HepG2 (cell line): ENCODE data around the gene PDZK1. TPM values are rescaled to one million over a fixed set of nuclear protein-coding genes. Genes with fewer than 3 reads are reported as not detected.

Source experiments
- ATAC-seq: fragments of 200-7000 bp; cut with Tn5 transposase; 3 replicates; pipeline ENCODE4 v1.9.1; 2020; ENCODE audit warnings: mild to moderate bottlenecking, moderate library complexity
- BruUV-seq: library from RNA; stranded (reverse); fragments of 400-500 nt; replicated peaks from 2 replicates; lab custom pipeline; 2021; lab: Mats Ljungman, UMichigan
- CTCF ChIA-PET: fragments of 300-600 bp; formaldehyde crosslinking; extraction: SDS; loops from one replicate; lab custom pipeline; 2021; ENCODE audit warnings: low total read pairs, inconsistent platforms, low intra/inter-chr PET ratio; lab: Yijun Ruan, JAX
- POLR2A ChIA-PET: fragments of 350-600 bp; sonication (Branson Sonifier 250); formaldehyde crosslinking; loops from one replicate; lab custom pipeline; 2020; ENCODE audit warnings: antibody characterized with exemption, inconsistent platforms; lab: Yijun Ruan, JAX
- DNase-seq: peaks from one replicate; pipeline ENCODE4 v3.0.0-alpha.2; 2015; ENCODE audit warnings: low spot score
- FAIRE-seq: peaks from 3 replicates; lab custom pipeline; 2011; peaks lifted over from hg19 to GRCh38; lab: Jason Lieb, UNC
- H2AFZ ChIP-seq: one replicate; pipeline ENCODE4 v1.6.1; 2011; ENCODE audit warnings: low read length, inconsistent platforms
- H3K27ac ChIP-seq: fragments of 300-600 bp; 3 replicates; pipeline ENCODE4 v1.8.0; 2011; ENCODE audit warnings: mixed run types, mild to moderate bottlenecking, mixed read lengths, low read length, inconsistent platforms; ENCODE audit not compliant: insufficient read depth; ENCODE audit errors: extremely low read length
- H3K27me3 ChIP-seq, 2 experiments: fragments of 200-600 bp in 1 of 2; 2 replicates in 1 of 2; 3 replicates in 1 of 2; pipeline versions ENCODE4 v1.6.0 to v1.8.0; 2011; ENCODE audit warnings: low read length in 2 of 2, mild to moderate bottlenecking in 2 of 2, moderate library complexity in 2 of 2, inconsistent platforms in 1 of 2; ENCODE audit not compliant: insufficient read depth in 2 of 2, control insufficient read depth in 1 of 2
- H3K36me3 ChIP-seq, 2 experiments: fragments of 200-600 bp in 1 of 2; replicated peaks in 1 of 2; 2 replicates in 1 of 2; 3 replicates in 1 of 2; pipeline versions ENCODE4 v1.5.1 to v1.8.0; 2011; ENCODE audit warnings: low read length in 2 of 2, inconsistent platforms in 1 of 2; ENCODE audit not compliant: insufficient read depth in 2 of 2, control insufficient read depth in 1 of 2
- H3K4me1 ChIP-seq: 2 replicates; pipeline ENCODE4 v1.5.1; 2012; ENCODE audit warnings: low read length, inconsistent platforms; ENCODE audit not compliant: insufficient read depth
- H3K4me2 ChIP-seq: 2 replicates; pipeline ENCODE4 v1.6.0; 2011; ENCODE audit warnings: low read depth, low read length, inconsistent platforms
- H3K4me3 ChIP-seq, 3 experiments: fragments of 200-600 bp in 1 of 3; sonication (generic), shearing (Covaris generic) in 1 of 3; replicated peaks in 1 of 3; 2 replicates each; pipeline ENCODE4 v1.5.1; 2011 to 2016; ENCODE audit warnings: low read length in 3 of 3, inconsistent platforms in 2 of 3, low read depth in 2 of 3, mild to moderate bottlenecking in 2 of 3, control low read depth in 1 of 3, mixed read lengths in 1 of 3; ENCODE audit not compliant: insufficient read depth in 1 of 3
- H3K79me2 ChIP-seq: one replicate; pipeline ENCODE4 v1.6.1; 2011; ENCODE audit warnings: low read length, inconsistent platforms; ENCODE audit not compliant: insufficient read depth
- H3K9ac ChIP-seq: 2 replicates; pipeline ENCODE4 v1.6.0; 2011; ENCODE audit warnings: mild to moderate bottlenecking, low read depth, low read length, inconsistent platforms; ENCODE audit not compliant: insufficient read depth
- H3K9me3 ChIP-seq: 2 replicates; pipeline ENCODE4 v1.5.1; 2012; ENCODE audit warnings: mild to moderate bottlenecking, low read length
- H4K20me1 ChIP-seq: 2 replicates; pipeline ENCODE4 v1.6.0; 2011; ENCODE audit warnings: inconsistent platforms, mild to moderate bottlenecking, low read length, moderate library complexity; ENCODE audit not compliant: insufficient read depth
- HOXA5 ChIP-seq: sonication (generic); formaldehyde crosslinking; IDR thresholded peaks from 2 replicates; pipeline ENCODE4 v1.4.0; 2020; ENCODE audit warnings: missing genetic modification reagents
- NFE2 ChIP-seq: sonication (generic); formaldehyde crosslinking; IDR thresholded peaks from 2 replicates; pipeline ENCODE4 v1.4.0; 2020; ENCODE audit warnings: missing genetic modification reagents
- NFYC ChIP-seq: IDR thresholded peaks from 2 replicates; pipeline ENCODE4 v1.6.1; 2016; ENCODE audit warnings: missing genetic modification reagents, missing compliant biosample characterization
- NRL ChIP-seq: sonication (generic); formaldehyde crosslinking; IDR thresholded peaks from 2 replicates; pipeline ENCODE4 v1.5.0; 2020; ENCODE audit warnings: missing genetic modification reagents, mild to moderate bottlenecking, moderate library complexity, borderline replicate concordance
- ONECUT2 ChIP-seq: sonication (generic); formaldehyde crosslinking; IDR thresholded peaks from 2 replicates; pipeline ENCODE4 v1.4.0; 2020; ENCODE audit warnings: missing genetic modification reagents
- SMC3 ChIP-seq: IDR thresholded peaks from 2 replicates; pipeline ENCODE4 v1.6.1; 2011; ENCODE audit warnings: low read length, improper control_type of control experiment
- SRSF4 ChIP-seq: fragments of 200-400 bp; formaldehyde crosslinking; IDR thresholded peaks from one replicate; pipeline ENCODE4 v1.6.1; 2018; ENCODE audit warnings: mild to moderate bottlenecking, low read depth, low read length, moderate library complexity; ENCODE audit not compliant: poor library complexity, severe bottlenecking
- ZNF225 ChIP-seq: sonication (generic); formaldehyde crosslinking; IDR thresholded peaks from 2 replicates; pipeline ENCODE4 v1.4.0; 2020; ENCODE audit warnings: mild to moderate bottlenecking, missing genetic modification reagents
- ZNF260 ChIP-seq: sonication (generic); formaldehyde crosslinking; IDR thresholded peaks from 2 replicates; pipeline ENCODE4 v1.4.0; 2020; ENCODE audit warnings: missing genetic modification reagents, low read depth, mild to moderate bottlenecking, borderline replicate concordance
- ZNF709 ChIP-seq: sonication (generic); formaldehyde crosslinking; IDR thresholded peaks from 2 replicates; pipeline ENCODE4 v1.5.0; 2020; ENCODE audit warnings: mild to moderate bottlenecking, missing genetic modification reagents
- ZNF761 ChIP-seq: sonication (generic); formaldehyde crosslinking; conservative IDR thresholded peaks from 2 replicates; pipeline ENCODE4 v1.4.0; 2020; ENCODE audit warnings: mild to moderate bottlenecking, missing genetic modification reagents
- WGBS: methylation state at CpG from one replicate; pipeline ENCODE4 v1.1.6; 2017; ENCODE audit warnings: low lambda C conversion rate; 5-methylcytosine and 5-hydroxymethylcytosine counted together
- in situ Hi-C: cut with HindIII; loops from 2 replicates; pipeline ENCODE4 v1.10.0; 2017; ENCODE audit warnings: low pct_unique_long_range_greater_than_20kb; ENCODE audit not compliant: extremely low pct_ligation_motif_present
- intact Hi-C: fragments of 100-400 bp; cut with micrococcal nuclease; formaldehyde crosslinking; loops from one replicate; pipeline ENCODE4 v1.10.0; 2022; ENCODE audit not compliant: unreplicated experiment
- polyA plus RNA-seq, 8 experiments: library from polyadenylated mRNA; depleted of rRNA in 3 of 8; stranded (reverse) in 7 of 8; unstranded in 1 of 8; fragments of >200 nt; fragmentation: Illumina TruSeq in 4 of 8; extraction: Trizol in 4 of 8; gene quantifications; 2 replicates each; pipeline versions ENCODE4 v1.2.1 to v1.2.3, GENCODE V29; 2011 to 2016; ENCODE audit warnings: low read depth in 4 of 8, missing spikeins in 1 of 8, mixed read lengths in 1 of 8; ENCODE audit not compliant: insufficient read depth in 1 of 8
- total RNA-seq, 5 experiments: library from RNA; depleted of rRNA; stranded (reverse); fragments of >200 nt; fragmentation: Illumina TruSeq; extraction: Trizol; gene quantifications; 2 replicates each; pipeline ENCODE4 v1.2.3, GENCODE V29; 2016; ENCODE audit warnings: low read depth in 1 of 5
- TF ChIP-seq, protein P1 (sequence below): sonication (generic); formaldehyde crosslinking; IDR thresholded peaks from 2 replicates; pipeline ENCODE4 v1.5.0; 2020; ENCODE audit warnings: missing genetic modification reagents, mild to moderate bottlenecking, borderline replicate concordance
- TF ChIP-seq, protein P2 (sequence below): sonication (generic); formaldehyde crosslinking; IDR thresholded peaks from 2 replicates; pipeline ENCODE4 v1.5.1; 2020; ENCODE audit warnings: missing genetic modification reagents, mild to moderate bottlenecking, borderline replicate concordance
- TF ChIP-seq, protein P3 (sequence below), 2 experiments: sonication (generic) in 1 of 2; formaldehyde crosslinking in 1 of 2; IDR thresholded peaks; 2 replicates each; pipeline versions ENCODE4 v1.4.0 to v1.6.1; 2018 to 2020; ENCODE audit warnings: missing genetic modification reagents in 2 of 2, borderline replicate concordance in 1 of 2, low read depth in 1 of 2, mild to moderate bottlenecking in 1 of 2, missing biosample characterization in 1 of 2
- TF ChIP-seq, protein P4 (sequence below): IDR thresholded peaks from 2 replicates; pipeline ENCODE4 v1.6.1; 2016
- TF ChIP-seq, protein P5 (sequence below): sonication (generic); formaldehyde crosslinking; IDR thresholded peaks from 2 replicates; pipeline ENCODE4 v1.5.1; 2020; ENCODE audit warnings: missing genetic modification reagents, mild to moderate bottlenecking, borderline replicate concordance
- TF ChIP-seq, protein P6 (sequence below): sonication (generic); formaldehyde crosslinking; IDR thresholded peaks from 2 replicates; pipeline ENCODE4 v1.4.0; 2020; ENCODE audit warnings: mild to moderate bottlenecking, missing genetic modification reagents

PDZK1 gene
- total and polyA plus RNA-seq, 2 of the 13 experiments (the other 11 are each of a cell fraction or from before 2014, with no cell fraction given) = 16.2 to 46.4 TPM

DNA sequence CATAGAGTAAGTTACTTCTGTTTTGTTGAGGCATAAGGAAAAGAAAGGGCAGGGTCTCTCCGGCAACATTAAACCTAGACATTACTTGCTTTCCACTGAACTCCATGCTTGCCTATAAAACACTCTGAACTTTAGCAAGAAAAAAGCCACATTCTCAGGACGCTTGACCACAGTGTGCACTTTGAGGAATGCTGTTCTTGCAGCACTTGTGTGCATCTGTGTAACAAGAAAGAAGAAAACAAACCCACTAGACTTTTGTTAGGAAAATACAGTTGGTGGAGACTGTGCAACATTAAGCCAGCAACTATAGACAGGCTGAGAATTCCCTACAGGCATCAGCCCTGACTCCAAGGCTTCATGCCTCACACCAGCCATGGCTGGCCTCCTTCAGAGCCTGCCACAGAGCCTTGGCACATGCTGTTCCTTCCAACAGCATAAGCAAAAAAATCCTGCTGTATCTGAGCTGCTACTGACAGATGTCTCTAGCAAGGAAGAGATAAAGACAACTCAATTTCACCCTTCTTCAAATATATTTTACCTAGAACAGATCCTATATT lies 5.8 kb downstream of the PDZK1 start:
- H2AFZ ChIP-seq = no peak overlapping the region
- no peaks in the 10 kb centered on the region; a peak in 1 of 5 replicates for H3K36me3 ChIP-seq
- no peak overlapping the region for H3K4me2 ChIP-seq
- peaks cover 15% of the 10 kb centered on the region for H3K79me2 ChIP-seq
- WGBS = 94% methylated on average over 2 of the region's 2 CpGs
- intact Hi-C loops (no loop called here), in situ Hi-C loops (no loop called here)
- no peak for ATAC-seq
- ChIA-PET CTCF (no interaction called here), POLR2A (no interaction called here)
- H3K9me3 ChIP-seq = no peaks in the 10 kb centered on the region
- H3K27me3 ChIP-seq = no peaks in the 10 kb centered on the region
- no TSS peak for BruUV-seq
- no peak for DNase-seq
- H3K9ac ChIP-seq = no peak overlapping the region
- no peak overlapping the region for H3K4me3 ChIP-seq
- H3K4me1 ChIP-seq = peaks cover 56% of the 10 kb centered on the region
- FAIRE-seq = no peak
- no peaks in the 10 kb centered on the region for H4K20me1 ChIP-seq
- no peak overlapping the region for H3K27ac ChIP-seq
- TF ChIP-seq ZNF761 (no peak), ZNF709 (CRISPR knock-in tag) (no peak), NFE2 (CRISPR knock-in tag) (no peak), ONECUT2 (CRISPR knock-in tag) (no peak), ZNF225 (CRISPR knock-in tag) (no peak), NFYC (CRISPR knock-in tag) (no peak), SRSF4 (no peak), NRL (no peak), SMC3 (no peak), ZNF260 (CRISPR knock-in tag) (no peak), HOXA5 (no peak)
- TF ChIP-seq, protein P1, sequence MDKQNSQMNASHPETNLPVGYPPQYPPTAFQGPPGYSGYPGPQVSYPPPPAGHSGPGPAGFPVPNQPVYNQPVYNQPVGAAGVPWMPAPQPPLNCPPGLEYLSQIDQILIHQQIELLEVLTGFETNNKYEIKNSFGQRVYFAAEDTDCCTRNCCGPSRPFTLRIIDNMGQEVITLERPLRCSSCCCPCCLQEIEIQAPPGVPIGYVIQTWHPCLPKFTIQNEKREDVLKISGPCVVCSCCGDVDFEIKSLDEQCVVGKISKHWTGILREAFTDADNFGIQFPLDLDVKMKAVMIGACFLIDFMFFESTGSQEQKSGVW (CRISPR knock-in tag) = no peak
- TF ChIP-seq, protein P2, sequence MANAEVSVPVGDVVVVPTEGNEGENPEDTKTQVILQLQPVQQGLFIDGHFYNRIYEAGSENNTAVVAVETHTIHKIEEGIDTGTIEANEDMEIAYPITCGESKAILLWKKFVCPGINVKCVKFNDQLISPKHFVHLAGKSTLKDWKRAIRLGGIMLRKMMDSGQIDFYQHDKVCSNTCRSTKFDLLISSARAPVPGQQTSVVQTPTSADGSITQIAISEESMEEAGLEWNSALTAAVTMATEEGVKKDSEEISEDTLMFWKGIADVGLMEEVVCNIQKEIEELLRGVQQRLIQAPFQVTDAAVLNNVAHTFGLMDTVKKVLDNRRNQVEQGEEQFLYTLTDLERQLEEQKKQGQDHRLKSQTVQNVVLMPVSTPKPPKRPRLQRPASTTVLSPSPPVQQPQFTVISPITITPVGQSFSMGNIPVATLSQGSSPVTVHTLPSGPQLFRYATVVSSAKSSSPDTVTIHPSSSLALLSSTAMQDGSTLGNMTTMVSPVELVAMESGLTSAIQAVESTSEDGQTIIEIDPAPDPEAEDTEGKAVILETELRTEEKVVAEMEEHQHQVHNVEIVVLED (CRISPR knock-in tag) = no peak
- TF ChIP-seq, protein P3, sequence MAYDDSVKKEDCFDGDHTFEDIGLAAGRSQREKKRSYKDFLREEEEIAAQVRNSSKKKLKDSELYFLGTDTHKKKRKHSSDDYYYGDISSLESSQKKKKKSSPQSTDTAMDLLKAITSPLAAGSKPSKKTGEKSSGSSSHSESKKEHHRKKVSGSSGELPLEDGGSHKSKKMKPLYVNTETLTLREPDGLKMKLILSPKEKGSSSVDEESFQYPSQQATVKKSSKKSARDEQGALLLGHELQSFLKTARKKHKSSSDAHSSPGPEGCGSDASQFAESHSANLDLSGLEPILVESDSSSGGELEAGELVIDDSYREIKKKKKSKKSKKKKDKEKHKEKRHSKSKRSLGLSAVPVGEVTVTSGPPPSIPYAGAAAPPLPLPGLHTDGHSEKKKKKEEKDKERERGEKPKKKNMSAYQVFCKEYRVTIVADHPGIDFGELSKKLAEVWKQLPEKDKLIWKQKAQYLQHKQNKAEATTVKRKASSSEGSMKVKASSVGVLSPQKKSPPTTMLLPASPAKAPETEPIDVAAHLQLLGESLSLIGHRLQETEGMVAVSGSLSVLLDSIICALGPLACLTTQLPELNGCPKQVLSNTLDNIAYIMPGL (CRISPR knock-in tag; IDR thresholded peaks at IDR 0.05; ENCODE audit: borderline replicate concordance in 1 of 2, low read depth in 1 of 2) = no peak
- TF ChIP-seq, protein P4, sequence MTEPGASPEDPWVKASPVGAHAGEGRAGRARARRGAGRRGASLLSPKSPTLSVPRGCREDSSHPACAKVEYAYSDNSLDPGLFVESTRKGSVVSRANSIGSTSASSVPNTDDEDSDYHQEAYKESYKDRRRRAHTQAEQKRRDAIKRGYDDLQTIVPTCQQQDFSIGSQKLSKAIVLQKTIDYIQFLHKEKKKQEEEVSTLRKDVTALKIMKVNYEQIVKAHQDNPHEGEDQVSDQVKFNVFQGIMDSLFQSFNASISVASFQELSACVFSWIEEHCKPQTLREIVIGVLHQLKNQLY = no peak
- TF ChIP-seq, protein P5, sequence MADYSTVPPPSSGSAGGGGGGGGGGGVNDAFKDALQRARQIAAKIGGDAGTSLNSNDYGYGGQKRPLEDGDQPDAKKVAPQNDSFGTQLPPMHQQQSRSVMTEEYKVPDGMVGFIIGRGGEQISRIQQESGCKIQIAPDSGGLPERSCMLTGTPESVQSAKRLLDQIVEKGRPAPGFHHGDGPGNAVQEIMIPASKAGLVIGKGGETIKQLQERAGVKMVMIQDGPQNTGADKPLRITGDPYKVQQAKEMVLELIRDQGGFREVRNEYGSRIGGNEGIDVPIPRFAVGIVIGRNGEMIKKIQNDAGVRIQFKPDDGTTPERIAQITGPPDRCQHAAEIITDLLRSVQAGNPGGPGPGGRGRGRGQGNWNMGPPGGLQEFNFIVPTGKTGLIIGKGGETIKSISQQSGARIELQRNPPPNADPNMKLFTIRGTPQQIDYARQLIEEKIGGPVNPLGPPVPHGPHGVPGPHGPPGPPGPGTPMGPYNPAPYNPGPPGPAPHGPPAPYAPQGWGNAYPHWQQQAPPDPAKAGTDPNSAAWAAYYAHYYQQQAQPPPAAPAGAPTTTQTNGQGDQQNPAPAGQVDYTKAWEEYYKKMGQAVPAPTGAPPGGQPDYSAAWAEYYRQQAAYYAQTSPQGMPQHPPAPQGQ (CRISPR knock-in tag) = no peak
- TF ChIP-seq, protein P6, sequence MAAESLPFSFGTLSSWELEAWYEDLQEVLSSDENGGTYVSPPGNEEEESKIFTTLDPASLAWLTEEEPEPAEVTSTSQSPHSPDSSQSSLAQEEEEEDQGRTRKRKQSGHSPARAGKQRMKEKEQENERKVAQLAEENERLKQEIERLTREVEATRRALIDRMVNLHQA (CRISPR knock-in tag) = no peak
